A549 (cell line): ENCODE results near the gene MAFB. TPM values are rescaled to one million over a fixed set of nuclear protein-coding genes. Genes with fewer than 3 reads are reported as not detected.

Source experiments
- ATAC-seq, 2 experiments: fragments of 200-7000 bp in 1 of 2; fragments of >200 bp in 1 of 2; cut with Nextera tagmentation in 1 of 2; cut with Tn5 transposase in 1 of 2; 3 replicates each; pipeline versions ENCODE4 v1.8.0 to v1.9.1; 2018 to 2020; ENCODE audit warnings: mild to moderate bottlenecking in 1 of 2, moderate library complexity in 1 of 2
- CTCF ChIA-PET: fragments of 300-600 bp; sonication (Branson Sonifier 250); formaldehyde crosslinking; extraction: SDS; loops from one replicate; lab custom pipeline; 2021; ENCODE audit warnings: antibody characterized with exemption, inconsistent platforms; lab: Yijun Ruan, JAX
- POLR2A ChIA-PET: fragments of 350-600 bp; formaldehyde crosslinking; extraction: SDS; loops from one replicate; lab custom pipeline; 2021; ENCODE audit warnings: antibody characterized with exemption, inconsistent platforms; lab: Yijun Ruan, JAX
- DNase-seq, 2 experiments: peaks; one replicate each; pipeline versions ENCODE4 v3.0.0 to v3.0.0-alpha.2; 2011 to 2016; ENCODE audit warnings: low read depth in 1 of 2, low spot score in 1 of 2
- FAIRE-seq: peaks from 2 replicates; lab custom pipeline; 2011; peaks lifted over from hg19 to GRCh38; lab: Jason Lieb, UNC
- H3K27ac ChIP-seq, 2 experiments: fragments of >200 bp; sonication (Bioruptor Twin); formaldehyde crosslinking; 3 replicates each; pipeline ENCODE4 v1.5.1; 2016 to 2017
- H3K4me1 ChIP-seq: fragments of >200 bp; sonication (Bioruptor Twin); formaldehyde crosslinking; 3 replicates; pipeline ENCODE4 v1.6.1; 2016
- H3K4me2 ChIP-seq: fragments of >200 bp; sonication (Bioruptor Twin); formaldehyde crosslinking; 3 replicates; pipeline ENCODE4 v1.6.1; 2016
- H3K4me3 ChIP-seq: fragments of >200 bp; sonication (Bioruptor Twin); formaldehyde crosslinking; 3 replicates; pipeline ENCODE4 v1.5.1; 2016
- H3K9me3 ChIP-seq: fragments of >200 bp; sonication (Bioruptor Twin); formaldehyde crosslinking; 3 replicates; pipeline ENCODE4 v1.6.1; 2016
- CBX2 ChIP-seq: fragments of 200-600 bp; sonication (generic); IDR thresholded peaks from 2 replicates; pipeline ENCODE4 v1.6.1; 2016; ENCODE audit warnings: low read depth, mild to moderate bottlenecking, borderline replicate concordance
- CHD2 ChIP-seq: fragments of 150-350 bp; IDR thresholded peaks from 2 replicates; pipeline ENCODE4 v1.6.1; 2014; ENCODE audit warnings: low read length; ENCODE audit not compliant: partially characterized antibody
- EHMT2 ChIP-seq: fragments of 200-600 bp; sonication (generic); IDR thresholded peaks from 2 replicates; pipeline ENCODE4 v1.6.1; 2016; ENCODE audit warnings: antibody characterized with exemption, low read depth, mild to moderate bottlenecking, moderate library complexity
- EP300 ChIP-seq, 2 experiments: fragments of >200 bp; sonication (Bioruptor Twin); formaldehyde crosslinking; IDR thresholded peaks; 2 replicates in 1 of 2; 3 replicates in 1 of 2; pipeline ENCODE4 v1.6.1; 2016 to 2017
- ESRRA ChIP-seq: fragments of 150-350 bp; IDR thresholded peaks from 2 replicates; pipeline ENCODE4 v1.6.1; 2014; ENCODE audit warnings: mild to moderate bottlenecking, low read length, borderline replicate concordance
- FOSL2 ChIP-seq, 2 experiments: fragments of 450-650 bp in 1 of 2; fragments of >200 bp in 1 of 2; sonication (Bioruptor Twin) in 1 of 2; formaldehyde crosslinking; IDR thresholded peaks; 2 replicates each; pipeline versions ENCODE4 v1.5.0 to v1.6.1; 2016 to 2020; ENCODE audit warnings: mild to moderate bottlenecking in 1 of 2, moderate library complexity in 1 of 2
- FOXS1 ChIP-seq: fragments of 250-450 bp; sonication (Bioruptor Pico); IDR thresholded peaks from 2 replicates; pipeline ENCODE4 v1.5.0; 2020; ENCODE audit warnings: mild to moderate bottlenecking, moderate library complexity
- HEYL ChIP-seq: fragments of 250-450 bp; sonication (Bioruptor Pico); IDR thresholded peaks from 2 replicates; pipeline ENCODE4 v1.8.0; 2021; ENCODE audit warnings: mild to moderate bottlenecking, moderate library complexity
- JUN ChIP-seq, 2 experiments: fragments of >200 bp; sonication (Bioruptor Twin); formaldehyde crosslinking; IDR thresholded peaks; 2 replicates in 1 of 2; 3 replicates in 1 of 2; pipeline ENCODE4 v1.6.1; 2016 to 2017
- JUNB ChIP-seq: fragments of >200 bp; sonication (Bioruptor Twin); formaldehyde crosslinking; IDR thresholded peaks from 2 replicates; pipeline ENCODE4 v1.6.1; 2016
- KDM1A ChIP-seq: fragments of 200-600 bp; sonication (generic); IDR thresholded peaks from 2 replicates; pipeline ENCODE4 v1.6.1; 2016; ENCODE audit warnings: low read depth, mild to moderate bottlenecking
- NPAS2 ChIP-seq: fragments of 250-450 bp; sonication (Bioruptor Pico); IDR thresholded peaks from 2 replicates; pipeline ENCODE4 v1.8.0; 2022; ENCODE audit warnings: mild to moderate bottlenecking, moderate library complexity, borderline replicate concordance
- POLR2A ChIP-seq: IDR thresholded peaks from 2 replicates; pipeline ENCODE4 v1.6.1; 2012; ENCODE audit warnings: mild to moderate bottlenecking, low read length
- POLR2AphosphoS2 ChIP-seq: conservative IDR thresholded peaks from 2 replicates; pipeline ENCODE4 v1.6.1; 2012; ENCODE audit warnings: low read length, improper control_type of control experiment, inconsistent platforms
- RAD21 ChIP-seq, 2 experiments: fragments of >200 bp in 1 of 2; sonication (Bioruptor Twin) in 1 of 2; formaldehyde crosslinking in 1 of 2; IDR thresholded peaks in 1 of 2; conservative IDR thresholded peaks in 1 of 2; 2 replicates in 1 of 2; 3 replicates in 1 of 2; pipeline ENCODE4 v1.6.1; 2012 to 2018; ENCODE audit warnings: inconsistent platforms in 1 of 2
- RARB ChIP-seq: fragments of 250-450 bp; sonication (Bioruptor Pico); IDR thresholded peaks from 2 replicates; pipeline ENCODE4 v1.8.0; 2021; ENCODE audit warnings: mild to moderate bottlenecking, moderate library complexity
- RFX5 ChIP-seq: fragments of 450-650 bp; IDR thresholded peaks from 2 replicates; pipeline ENCODE4 v1.7.1; 2014; ENCODE audit warnings: antibody characterized with exemption, mild to moderate bottlenecking, moderate library complexity
- SREBF2 ChIP-seq: fragments of 450-650 bp; IDR thresholded peaks from 2 replicates; pipeline ENCODE4 v1.6.1; 2014; ENCODE audit warnings: mild to moderate bottlenecking, moderate library complexity
- TFCP2L1 ChIP-seq: fragments of 250-450 bp; sonication (Bioruptor Pico); IDR thresholded peaks from 2 replicates; pipeline ENCODE4 v1.5.0; 2021; ENCODE audit warnings: mild to moderate bottlenecking
- ZNF302 ChIP-seq: fragments of 250-450 bp; sonication (Bioruptor Pico); IDR thresholded peaks from 2 replicates; pipeline ENCODE4 v1.9.0; 2021; ENCODE audit warnings: inconsistent platforms, mild to moderate bottlenecking, moderate library complexity
- WGBS: methylation state at CpG from one replicate; pipeline ENCODE4 v1.1.6; 2017; ENCODE audit errors: missing lambda C conversion rate; 5-methylcytosine and 5-hydroxymethylcytosine counted together
- polyA plus RNA-seq, 4 experiments: library from polyadenylated mRNA; depleted of rRNA in 3 of 4; stranded (reverse); fragments of >200 nt; fragmentation: RNase III in 1 of 4; extraction: RNeasy Plus Mini Kit Qiagen cat#74134 plus additional on column Dnase treatment in 1 of 4; gene quantifications; 2 replicates in 3 of 4; 3 replicates in 1 of 4; pipeline ENCODE4 v1.2.3, GENCODE V29; 2011 to 2017
- TF ChIP-seq, protein P1 (sequence below): fragments of >200 bp; sonication (Bioruptor Twin); formaldehyde crosslinking; IDR thresholded peaks from 3 replicates; pipeline ENCODE4 v1.5.1; 2016
- TF ChIP-seq, protein P2 (sequence below): fragments of 200-600 bp; sonication (generic); IDR thresholded peaks from 2 replicates; pipeline ENCODE4 v1.6.1; 2016; ENCODE audit warnings: antibody characterized with exemption, mild to moderate bottlenecking, moderate library complexity
- TF ChIP-seq, protein P3 (sequence below): IDR thresholded peaks from 2 replicates; pipeline ENCODE4 v1.6.1; 2012; ENCODE audit warnings: low read depth, borderline replicate concordance
- TF ChIP-seq, protein P4 (sequence below): fragments of 150-350 bp; IDR thresholded peaks from 2 replicates; pipeline ENCODE4 v1.6.1; 2014; ENCODE audit warnings: low read depth, mild to moderate bottlenecking, low read length
- TF ChIP-seq, protein P5 (sequence below): fragments of 250-450 bp; sonication (Bioruptor Pico); IDR thresholded peaks from 2 replicates; pipeline ENCODE4 v1.5.0; 2021; ENCODE audit warnings: mild to moderate bottlenecking, moderate library complexity, borderline replicate concordance
- TF ChIP-seq, protein P6 (sequence below): IDR thresholded peaks from 2 replicates; pipeline ENCODE4 v1.6.1; 2012

Gene MAFB
- polyA plus RNA-seq, 2 of the 4 experiments (the other 2 are of a cell fraction) = 0.04 TPM; not detected in 1

DNA sequence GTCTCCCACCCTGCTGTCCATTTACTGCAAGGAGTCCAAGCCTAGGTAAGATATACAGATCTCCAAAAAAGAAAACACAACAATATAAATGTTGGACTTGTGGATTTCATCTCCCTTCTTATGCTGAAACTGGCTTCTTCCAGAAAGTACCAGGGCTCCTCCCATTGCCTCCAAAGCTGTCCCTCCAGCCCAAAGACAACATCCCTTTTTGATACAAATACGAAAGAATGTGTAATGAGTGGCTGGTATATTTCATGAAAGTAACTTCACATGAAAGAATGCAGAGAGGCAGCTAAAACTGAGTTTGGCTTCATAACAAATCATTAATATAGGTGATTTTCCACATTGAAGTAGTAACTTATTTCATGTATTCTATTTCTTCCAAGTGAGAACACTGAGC is 7.9 kb downstream of the MAFB start:
- CTCF ChIA-PET = interaction anchor here (2.0 kb wide), 1 partner anchor 9 kb away, joined by 8 read pairs; no protein-coding TSS in a partner anchor
- H3K27ac ChIP-seq = no peak overlapping the region
- no peak overlapping the region for H3K4me3 ChIP-seq
- WGBS = 6% methylated on average over 1 of the region's 1 CpG
- no peaks in the 10 kb centered on the region for H3K4me1 ChIP-seq
- no peak for DNase-seq
- no peak overlapping the region for H3K4me2 ChIP-seq
- no peak for ATAC-seq
- POLR2A ChIA-PET = no interaction called here
- no peaks in the 10 kb centered on the region for H3K9me3 ChIP-seq
- TF ChIP-seq POLR2A (no peak), CHD2 (no peak), HEYL (CRISPR knock-in tag) (no peak), TFCP2L1 (no peak), EP300 (IDR thresholded peaks at IDR 0.05) (no peak), KDM1A (no peak), SREBF2 (no peak), RFX5 (no peak), ZNF302 (CRISPR knock-in tag) (no peak)
- TF ChIP-seq, protein P1, sequence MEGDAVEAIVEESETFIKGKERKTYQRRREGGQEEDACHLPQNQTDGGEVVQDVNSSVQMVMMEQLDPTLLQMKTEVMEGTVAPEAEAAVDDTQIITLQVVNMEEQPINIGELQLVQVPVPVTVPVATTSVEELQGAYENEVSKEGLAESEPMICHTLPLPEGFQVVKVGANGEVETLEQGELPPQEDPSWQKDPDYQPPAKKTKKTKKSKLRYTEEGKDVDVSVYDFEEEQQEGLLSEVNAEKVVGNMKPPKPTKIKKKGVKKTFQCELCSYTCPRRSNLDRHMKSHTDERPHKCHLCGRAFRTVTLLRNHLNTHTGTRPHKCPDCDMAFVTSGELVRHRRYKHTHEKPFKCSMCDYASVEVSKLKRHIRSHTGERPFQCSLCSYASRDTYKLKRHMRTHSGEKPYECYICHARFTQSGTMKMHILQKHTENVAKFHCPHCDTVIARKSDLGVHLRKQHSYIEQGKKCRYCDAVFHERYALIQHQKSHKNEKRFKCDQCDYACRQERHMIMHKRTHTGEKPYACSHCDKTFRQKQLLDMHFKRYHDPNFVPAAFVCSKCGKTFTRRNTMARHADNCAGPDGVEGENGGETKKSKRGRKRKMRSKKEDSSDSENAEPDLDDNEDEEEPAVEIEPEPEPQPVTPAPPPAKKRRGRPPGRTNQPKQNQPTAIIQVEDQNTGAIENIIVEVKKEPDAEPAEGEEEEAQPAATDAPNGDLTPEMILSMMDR = no peak
- TF ChIP-seq, protein P2, sequence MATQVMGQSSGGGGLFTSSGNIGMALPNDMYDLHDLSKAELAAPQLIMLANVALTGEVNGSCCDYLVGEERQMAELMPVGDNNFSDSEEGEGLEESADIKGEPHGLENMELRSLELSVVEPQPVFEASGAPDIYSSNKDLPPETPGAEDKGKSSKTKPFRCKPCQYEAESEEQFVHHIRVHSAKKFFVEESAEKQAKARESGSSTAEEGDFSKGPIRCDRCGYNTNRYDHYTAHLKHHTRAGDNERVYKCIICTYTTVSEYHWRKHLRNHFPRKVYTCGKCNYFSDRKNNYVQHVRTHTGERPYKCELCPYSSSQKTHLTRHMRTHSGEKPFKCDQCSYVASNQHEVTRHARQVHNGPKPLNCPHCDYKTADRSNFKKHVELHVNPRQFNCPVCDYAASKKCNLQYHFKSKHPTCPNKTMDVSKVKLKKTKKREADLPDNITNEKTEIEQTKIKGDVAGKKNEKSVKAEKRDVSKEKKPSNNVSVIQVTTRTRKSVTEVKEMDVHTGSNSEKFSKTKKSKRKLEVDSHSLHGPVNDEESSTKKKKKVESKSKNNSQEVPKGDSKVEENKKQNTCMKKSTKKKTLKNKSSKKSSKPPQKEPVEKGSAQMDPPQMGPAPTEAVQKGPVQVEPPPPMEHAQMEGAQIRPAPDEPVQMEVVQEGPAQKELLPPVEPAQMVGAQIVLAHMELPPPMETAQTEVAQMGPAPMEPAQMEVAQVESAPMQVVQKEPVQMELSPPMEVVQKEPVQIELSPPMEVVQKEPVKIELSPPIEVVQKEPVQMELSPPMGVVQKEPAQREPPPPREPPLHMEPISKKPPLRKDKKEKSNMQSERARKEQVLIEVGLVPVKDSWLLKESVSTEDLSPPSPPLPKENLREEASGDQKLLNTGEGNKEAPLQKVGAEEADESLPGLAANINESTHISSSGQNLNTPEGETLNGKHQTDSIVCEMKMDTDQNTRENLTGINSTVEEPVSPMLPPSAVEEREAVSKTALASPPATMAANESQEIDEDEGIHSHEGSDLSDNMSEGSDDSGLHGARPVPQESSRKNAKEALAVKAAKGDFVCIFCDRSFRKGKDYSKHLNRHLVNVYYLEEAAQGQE = no peak
- TF ChIP-seq, protein P3, sequence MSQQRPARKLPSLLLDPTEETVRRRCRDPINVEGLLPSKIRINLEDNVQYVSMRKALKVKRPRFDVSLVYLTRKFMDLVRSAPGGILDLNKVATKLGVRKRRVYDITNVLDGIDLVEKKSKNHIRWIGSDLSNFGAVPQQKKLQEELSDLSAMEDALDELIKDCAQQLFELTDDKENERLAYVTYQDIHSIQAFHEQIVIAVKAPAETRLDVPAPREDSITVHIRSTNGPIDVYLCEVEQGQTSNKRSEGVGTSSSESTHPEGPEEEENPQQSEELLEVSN = no peak
- TF ChIP-seq, all 56 proteins: peak for 0
- no peak for FAIRE-seq

DNA sequence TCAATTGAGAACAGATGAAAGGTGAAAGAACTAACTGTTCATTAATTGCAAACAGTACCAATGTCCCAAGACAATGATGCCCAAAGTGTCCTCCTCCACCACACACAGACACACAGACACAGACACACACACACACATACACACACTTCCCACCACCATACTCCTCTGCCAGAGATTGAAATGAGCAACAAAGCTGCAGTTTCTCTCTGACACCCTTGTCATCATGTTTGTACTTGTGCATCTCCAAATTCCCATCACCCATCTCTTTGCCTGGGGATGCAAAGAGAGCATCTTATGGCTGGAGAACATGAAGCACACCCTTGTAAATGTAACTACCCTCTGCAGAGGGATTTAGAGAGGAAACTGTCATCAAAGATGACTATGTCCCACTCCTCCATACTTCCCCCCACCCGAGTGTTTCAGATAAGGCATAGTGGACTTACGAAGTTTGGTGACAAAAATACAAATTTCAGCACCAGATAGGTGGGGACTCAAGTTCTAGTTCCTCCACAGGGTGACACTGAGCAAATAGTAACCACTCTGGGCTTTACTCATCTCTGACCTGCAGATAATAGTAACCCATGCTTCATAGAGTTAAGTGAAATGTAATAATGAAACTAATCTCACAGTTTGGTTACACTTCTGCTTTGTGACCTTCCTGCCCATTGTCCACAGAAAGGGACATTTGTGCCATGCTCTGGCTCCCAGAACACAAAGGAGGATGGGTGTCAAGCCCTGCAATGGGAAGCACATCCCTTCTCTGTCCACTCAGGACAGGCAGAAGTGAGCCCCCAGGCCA is 8.7 kb downstream of the MAFB start:
- Histone ChIP-seq H3K9me3 (no peaks in the 10 kb centered on the region), H3K4me3 (no peak overlapping the region), H3K4me2 (no peak overlapping the region), H3K27ac (no peak overlapping the region), H3K4me1 (no peaks in the 10 kb centered on the region)
- no peak for FAIRE-seq
- ATAC-seq = no peak
- ChIA-PET POLR2A (no interaction called here), CTCF (interaction anchor here (2.0 kb wide), 1 partner anchor 10 kb away, joined by 8 read pairs; no protein-coding TSS in a partner anchor)
- WGBS = 0% methylated on average over 2 of the region's 2 CpGs
- no peak for DNase-seq
- TF ChIP-seq, protein P4, sequence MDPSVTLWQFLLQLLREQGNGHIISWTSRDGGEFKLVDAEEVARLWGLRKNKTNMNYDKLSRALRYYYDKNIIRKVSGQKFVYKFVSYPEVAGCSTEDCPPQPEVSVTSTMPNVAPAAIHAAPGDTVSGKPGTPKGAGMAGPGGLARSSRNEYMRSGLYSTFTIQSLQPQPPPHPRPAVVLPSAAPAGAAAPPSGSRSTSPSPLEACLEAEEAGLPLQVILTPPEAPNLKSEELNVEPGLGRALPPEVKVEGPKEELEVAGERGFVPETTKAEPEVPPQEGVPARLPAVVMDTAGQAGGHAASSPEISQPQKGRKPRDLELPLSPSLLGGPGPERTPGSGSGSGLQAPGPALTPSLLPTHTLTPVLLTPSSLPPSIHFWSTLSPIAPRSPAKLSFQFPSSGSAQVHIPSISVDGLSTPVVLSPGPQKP = no peak
- TF ChIP-seq POLR2AphosphoS2 (no peak), ESRRA (no peak), RARB (CRISPR knock-in tag) (no peak), JUN (IDR thresholded peaks at IDR 0.05) (no peak), FOSL2 (IDR thresholded peaks at IDR 0.05) (no peak), FOSL2 (CRISPR knock-in tag; IDR thresholded peaks at IDR 0.05) (no peak), CBX2 (no peak), RAD21 (conservative IDR thresholded peaks at IDR 0.05 in 1 of 2, IDR thresholded peaks at IDR 0.05 in 1 of 2) (no peak), EHMT2 (no peak), NPAS2 (CRISPR knock-in tag) (no peak), JUNB (no peak), FOXS1 (CRISPR knock-in tag) (no peak)
- TF ChIP-seq, protein P5, sequence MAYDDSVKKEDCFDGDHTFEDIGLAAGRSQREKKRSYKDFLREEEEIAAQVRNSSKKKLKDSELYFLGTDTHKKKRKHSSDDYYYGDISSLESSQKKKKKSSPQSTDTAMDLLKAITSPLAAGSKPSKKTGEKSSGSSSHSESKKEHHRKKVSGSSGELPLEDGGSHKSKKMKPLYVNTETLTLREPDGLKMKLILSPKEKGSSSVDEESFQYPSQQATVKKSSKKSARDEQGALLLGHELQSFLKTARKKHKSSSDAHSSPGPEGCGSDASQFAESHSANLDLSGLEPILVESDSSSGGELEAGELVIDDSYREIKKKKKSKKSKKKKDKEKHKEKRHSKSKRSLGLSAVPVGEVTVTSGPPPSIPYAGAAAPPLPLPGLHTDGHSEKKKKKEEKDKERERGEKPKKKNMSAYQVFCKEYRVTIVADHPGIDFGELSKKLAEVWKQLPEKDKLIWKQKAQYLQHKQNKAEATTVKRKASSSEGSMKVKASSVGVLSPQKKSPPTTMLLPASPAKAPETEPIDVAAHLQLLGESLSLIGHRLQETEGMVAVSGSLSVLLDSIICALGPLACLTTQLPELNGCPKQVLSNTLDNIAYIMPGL (CRISPR knock-in tag) = no peak
- TF ChIP-seq, protein P6, sequence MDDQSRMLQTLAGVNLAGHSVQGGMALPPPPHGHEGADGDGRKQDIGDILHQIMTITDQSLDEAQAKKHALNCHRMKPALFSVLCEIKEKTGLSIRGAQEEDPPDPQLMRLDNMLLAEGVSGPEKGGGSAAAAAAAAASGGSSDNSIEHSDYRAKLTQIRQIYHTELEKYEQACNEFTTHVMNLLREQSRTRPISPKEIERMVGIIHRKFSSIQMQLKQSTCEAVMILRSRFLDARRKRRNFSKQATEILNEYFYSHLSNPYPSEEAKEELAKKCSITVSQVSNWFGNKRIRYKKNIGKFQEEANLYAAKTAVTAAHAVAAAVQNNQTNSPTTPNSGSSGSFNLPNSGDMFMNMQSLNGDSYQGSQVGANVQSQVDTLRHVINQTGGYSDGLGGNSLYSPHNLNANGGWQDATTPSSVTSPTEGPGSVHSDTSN = no peak
